ENCODE data around the gene KDM8.
"Not testable (repeated sequence)": the region's sequence is repeated elsewhere in the genome, so short reads cannot be mapped to it uniquely, and the experiment has no call there.

KDM8 gene

DNA sequence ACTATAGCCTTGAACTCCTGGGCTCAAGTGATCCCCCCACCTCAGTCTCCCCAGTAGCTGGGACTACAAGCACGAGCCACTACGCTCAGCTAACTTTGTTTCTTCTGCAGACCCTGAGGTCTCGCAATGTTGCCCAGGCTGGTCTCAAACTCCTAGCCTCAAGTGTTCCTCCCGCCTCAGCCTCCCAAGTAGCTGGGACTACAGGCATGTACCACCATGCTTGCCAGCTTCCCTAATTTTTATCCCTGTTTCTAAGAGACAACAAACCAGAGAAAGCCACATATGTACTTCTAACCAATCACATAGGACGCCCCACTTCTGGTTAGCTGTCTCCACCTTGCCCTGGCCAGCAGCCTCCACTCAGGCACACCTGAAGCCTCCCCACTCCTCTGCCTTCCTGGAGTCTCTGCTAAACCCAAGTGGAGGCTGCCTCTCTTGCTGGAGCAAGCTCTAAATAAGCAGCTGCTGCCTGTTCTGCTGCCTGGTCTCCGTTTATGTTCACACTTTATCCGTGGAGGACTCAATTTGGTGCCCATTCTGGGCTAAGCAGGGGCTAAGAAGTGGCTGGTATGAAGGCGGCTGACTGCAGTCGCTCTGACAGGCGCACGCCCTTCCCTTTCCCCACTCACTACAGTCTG is 40.5 kb downstream of the KDM8 start:
- no peak for DNase-seq (ENCODE audit: low spot score)

DNA sequence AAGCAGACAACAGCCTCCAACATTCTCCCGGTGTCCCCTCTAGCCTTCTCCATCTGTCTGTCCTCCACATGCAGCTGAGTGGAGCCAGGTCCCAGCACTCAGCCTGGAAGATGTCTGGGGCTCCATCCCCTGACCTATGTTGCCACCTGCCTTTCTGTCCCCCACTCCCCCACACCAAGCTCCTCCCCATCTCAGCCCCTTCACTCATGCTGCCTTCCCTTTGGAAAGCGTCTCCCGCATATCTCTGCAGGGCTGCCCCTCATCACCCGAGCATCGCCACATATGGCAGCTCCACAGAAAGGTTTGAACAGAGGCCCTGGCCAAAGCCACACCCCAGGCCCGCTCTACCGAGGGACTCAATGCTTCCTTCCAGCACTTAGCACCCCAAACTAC is 41.0 kb downstream of the KDM8 start:
- no peak for DNase-seq (ENCODE audit: low spot score)

DNA sequence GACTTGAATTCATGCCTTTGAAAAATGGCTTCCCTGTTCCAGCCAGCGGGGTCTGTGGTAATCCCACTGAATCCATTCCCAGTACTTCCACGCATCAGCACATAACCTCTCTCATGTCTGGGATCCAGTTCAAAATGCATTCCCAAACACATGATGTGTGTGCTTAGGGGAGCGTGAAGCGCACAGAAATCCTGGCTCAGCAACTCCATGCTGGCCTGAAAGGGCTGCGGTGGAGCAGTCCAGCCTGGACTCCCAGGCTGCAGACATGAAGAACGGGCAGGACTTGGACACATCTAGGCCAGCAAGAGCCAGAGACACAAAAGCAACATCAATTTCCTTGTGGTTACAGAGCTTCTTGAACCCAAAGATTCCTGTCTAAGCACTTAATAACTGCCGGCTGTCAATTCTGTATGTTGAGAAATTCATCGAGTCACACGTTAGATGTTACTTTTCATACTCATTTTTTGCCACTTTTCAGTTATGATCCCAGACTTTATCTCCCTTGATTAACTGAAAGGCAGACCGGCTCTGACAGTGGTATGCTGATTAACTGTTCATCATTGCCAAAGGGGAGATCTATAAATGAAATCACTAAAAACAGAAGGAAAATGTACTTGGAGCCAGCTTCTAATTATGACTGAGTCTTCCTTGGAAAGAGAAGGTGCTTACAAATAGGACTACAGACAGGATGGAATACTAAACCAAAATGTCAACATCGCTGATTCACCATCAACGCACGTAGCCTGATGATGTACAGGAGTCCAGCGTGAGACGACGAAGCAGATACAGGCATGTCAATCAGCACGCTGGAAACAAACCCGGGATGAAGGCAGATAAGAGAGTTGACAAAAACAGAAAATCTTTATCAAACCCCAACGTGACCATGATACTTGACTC is 42.2 kb downstream of the KDM8 start:
- DNase-seq (ENCODE audit: low spot score), result peak; percentile 79

DNA sequence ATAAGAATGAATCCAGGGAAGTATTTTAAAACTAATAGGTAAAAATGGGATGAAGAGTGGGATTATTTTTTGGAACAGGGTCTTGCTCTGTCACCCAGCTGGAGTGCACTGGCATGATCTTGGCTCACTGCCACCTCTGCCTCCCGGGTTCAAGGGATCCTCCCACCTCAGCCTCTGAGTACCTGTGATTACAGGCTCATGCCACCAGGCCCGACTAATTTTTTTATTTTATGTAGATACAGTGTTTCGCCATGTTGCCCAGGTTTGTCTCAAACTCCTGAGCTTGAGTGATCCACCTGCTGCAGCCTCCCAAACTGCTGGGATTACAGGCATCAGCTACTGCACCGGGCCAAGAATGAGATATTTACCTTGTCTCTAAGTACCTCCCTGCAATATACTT is 43.1 kb downstream of the KDM8 start:
- no peak for DNase-seq (ENCODE audit: low spot score)

DNA sequence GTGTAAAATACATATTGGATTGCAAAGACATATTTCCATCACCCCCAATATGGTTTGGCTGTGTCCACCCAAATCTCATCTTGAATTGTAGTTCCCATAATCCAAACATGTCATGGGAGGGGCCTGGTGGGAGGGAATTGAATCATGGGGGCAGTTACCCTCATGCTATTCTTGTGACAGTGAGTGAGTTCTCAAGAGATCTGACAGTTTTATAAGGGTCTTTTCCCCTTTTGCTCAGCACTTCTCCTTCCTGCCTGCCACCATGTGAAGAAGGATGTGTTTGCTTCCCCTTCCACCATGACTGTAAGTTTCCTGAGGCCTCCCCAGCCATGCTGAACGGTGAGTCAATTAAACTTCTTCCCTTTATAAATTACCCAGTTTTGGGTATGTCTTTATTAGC is 43.8 kb downstream of the KDM8 start:
- DNase-seq (ENCODE audit: low spot score), result not testable (repeated sequence)

DNA sequence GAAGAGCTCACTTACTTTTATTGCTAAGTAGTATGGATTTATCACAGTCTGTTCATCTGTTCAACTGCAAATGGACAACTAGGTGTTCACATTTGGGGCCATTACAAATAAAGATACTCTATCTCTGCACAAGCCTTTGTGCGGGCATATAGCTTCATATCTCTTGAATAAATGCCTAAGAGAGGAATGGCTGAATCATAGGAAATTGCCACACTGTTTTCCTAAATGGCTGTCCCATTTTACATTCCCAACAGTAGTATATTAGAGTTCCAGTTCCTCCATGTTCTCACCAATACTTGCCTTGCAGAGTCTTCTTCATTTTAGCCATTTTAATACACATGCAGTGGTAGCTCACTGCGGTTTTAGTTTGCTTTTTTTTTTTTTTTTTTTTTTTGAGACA is 44.7 kb downstream of the KDM8 start:
- no peak for DNase-seq (ENCODE audit: low spot score)

DNA sequence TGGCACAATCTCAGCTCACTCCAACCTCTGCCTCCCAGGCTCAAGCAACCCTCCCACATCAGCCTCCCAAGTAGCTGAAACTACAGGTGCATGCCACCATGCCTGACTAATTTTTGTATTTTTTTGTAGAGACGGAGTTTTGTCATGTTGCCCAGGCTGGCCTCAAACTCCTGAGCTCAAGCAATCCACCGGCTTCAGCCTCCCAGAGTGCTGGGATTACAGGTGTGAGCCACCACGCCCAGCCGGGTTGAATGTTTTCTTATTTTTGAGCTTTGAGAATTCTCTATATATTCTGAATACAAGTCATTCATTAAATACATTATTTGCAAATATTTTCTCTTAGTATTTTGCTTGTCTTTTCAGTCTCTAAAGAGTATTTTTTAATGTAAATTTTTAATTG is 45.6 kb downstream of the KDM8 start:
- DNase-seq (ENCODE audit: low spot score), result not testable (repeated sequence)

DNA sequence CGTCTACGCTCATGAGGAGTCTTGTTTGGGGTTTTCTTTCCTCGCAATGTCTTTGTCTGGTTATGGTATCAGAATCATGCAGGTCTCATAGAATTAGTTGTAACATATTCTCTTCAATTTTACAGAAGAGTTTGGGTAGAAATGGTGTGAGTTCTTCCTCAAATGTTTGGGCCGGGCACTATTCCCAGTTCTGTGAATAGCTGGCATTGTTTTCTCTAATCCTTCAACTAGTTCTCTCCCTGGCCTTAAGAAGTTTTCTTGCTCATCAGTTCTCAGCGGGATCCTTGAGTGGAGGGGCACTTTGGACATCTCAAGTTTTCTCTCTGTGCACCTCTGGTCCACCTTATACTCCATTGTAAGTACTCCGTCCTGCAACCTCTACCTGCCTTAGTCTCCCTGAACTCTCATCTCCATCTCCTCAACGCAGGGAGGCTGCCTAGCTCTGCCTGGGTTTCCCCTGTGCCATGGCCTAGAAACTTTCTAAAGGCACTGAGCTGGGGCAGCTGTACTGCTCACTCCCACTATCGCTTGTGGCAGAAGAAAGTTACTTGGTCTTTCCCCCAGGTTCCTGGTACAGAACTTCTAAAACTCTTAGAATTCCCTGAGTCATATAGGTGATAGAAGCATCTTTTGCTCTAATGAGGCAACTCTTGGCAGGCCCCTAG is 48.3 kb downstream of the KDM8 start:
- DNase-seq (ENCODE audit: low spot score), result no peak

DNA sequence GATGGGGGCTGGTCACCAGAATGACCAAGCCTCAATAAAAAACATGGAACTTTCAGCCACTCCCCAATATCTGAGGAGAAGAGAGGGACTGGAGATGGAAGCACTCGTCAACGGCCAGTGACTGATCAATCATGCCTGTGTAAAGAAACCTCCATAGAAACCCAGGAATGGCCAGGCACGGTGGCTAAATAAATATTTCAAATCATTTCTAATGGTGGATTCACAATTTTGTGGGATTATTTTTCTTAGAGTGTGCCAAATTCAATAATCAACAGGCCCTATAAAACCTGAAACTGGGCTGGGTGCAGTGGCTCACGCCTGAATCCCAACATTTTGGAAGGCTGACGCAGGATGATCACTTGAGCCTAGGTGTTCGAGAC is 48.9 kb downstream of the KDM8 start:
- no peak for DNase-seq (ENCODE audit: low spot score)

DNA sequence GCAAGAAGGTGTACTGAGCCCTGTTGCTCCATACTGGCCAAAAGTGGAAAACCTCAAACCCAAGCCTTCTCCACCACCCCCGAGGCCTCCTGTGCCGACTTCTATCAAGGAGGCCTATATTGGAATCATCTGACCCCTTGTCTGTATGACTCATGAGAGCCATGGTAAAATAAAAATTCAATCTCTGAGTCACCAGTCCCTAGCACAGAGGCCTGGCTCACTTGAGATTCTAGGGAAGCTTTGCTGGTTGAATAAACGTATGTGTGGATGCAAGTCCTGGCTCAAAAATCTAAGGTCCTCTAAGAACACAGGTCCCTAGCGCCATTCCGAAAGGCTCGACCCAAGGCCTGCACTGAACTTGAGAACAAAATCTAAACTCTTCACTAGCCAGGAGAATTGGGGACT is 50.2 kb downstream of the KDM8 start:
- peak; percentile 78 for DNase-seq (ENCODE audit: low spot score)

DNA sequence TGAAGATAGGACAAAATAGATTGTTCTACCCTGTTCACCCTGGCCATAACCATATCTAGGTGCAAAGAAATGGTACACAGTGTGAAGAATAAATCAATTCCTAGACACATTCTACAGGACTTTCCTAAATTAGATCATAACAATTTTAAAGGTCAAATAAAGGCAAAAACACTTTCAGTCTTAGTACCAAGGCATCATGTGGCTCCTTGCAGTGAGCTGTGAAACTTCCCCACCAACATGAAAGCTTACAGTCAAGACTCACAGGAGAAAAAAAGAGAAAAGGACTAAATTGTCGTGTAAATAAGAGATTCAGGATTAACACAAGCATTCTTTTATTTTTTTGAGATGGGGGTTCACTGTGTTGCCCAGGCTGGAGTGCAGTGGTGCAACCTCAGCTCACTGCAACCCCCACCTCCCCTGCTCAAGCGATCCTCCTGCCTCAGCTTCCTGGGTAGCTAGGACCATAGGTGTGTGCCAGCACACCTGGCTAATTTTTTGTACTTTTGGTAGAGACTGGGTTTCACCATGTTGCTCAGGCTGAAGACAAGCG is 51.0 kb downstream of the KDM8 start:
- DNase-seq (ENCODE audit: low spot score), result no peak

DNA sequence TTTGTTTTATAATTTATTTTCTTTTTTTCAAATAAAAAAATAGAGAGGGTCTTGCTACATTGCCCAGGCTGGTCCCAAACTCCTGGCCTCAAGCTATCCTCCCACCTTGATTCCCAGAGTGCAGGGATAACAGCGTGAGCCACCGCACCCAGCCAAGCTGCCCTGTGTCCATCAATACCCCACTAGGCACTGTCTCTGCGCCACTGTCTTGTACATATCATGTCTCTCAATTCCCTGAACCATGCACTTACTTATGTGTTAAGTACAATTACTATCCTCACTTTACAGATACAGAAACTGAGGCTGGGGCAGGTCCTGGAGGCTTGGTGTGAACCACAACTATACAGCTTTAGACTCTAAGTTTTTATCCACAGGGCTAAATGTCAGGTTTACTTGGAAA is 53.5 kb downstream of the KDM8 start:
- DNase-seq (ENCODE audit: low spot score), result no peak

DNA sequence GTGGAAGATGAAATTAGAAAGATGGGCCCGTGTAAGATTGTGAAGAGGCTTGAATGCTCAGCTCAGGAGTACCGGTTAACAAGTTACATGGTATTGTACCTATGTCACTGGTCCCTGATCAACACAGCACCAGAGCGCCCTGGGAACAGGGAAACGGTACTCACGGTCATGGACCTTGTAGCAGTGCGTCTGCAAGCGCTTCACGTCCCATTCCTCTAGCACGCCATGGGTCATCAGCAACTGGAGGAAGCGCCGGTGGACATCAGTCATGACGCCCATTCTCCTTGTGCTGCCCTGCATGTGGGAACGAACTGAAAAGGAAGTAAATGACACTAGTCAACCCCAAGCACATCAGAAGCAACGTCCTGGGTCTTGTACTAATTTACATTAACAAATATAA is 53.9 kb downstream of the KDM8 start:
- DNase-seq (ENCODE audit: low spot score), result no peak

DNA sequence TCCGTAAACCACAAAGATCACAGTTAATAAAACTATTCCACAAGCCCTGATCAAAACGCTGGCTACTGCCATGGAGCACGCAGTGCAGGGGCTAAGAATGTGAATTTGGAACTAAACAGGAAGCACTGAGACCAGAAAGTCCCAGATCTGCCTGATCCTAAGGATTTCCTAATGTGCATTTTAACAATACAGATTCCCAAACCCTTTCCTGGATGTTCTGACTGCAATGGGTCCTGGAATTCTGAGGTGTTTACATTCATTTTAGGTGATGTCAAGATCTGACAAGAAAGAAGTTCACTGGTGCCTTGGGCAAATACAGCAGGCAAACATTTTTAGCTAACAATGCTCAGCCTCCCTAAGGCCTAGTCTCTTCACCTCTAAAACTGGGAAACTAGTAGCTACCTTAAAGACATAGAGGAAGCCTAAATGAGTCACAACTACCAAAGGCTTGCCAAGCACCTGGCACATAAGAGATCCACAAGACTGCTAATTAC is 55.0 kb downstream of the KDM8 start:
- DNase-seq (ENCODE audit: low spot score), result no peak

DNA sequence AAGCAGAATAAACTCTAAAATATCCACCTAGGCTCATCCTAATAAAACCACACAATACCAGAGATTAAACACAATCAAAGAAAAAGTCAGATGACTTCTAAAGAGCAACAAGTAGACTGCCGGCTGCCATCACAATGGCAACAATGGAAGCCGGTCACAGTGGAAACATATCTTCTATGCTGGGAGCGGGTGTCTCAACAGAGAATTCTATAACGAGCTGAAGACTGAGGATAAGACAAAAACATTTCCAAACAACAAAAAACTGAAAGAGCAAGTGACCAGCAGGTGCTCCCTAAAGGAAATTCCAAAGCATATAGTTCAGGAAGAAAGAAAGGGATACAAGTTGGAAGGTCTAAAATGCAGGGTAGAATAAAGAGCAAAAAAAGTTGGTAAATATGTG is 56.4 kb downstream of the KDM8 start:
- DNase-seq (ENCODE audit: low spot score), result no peak

DNA sequence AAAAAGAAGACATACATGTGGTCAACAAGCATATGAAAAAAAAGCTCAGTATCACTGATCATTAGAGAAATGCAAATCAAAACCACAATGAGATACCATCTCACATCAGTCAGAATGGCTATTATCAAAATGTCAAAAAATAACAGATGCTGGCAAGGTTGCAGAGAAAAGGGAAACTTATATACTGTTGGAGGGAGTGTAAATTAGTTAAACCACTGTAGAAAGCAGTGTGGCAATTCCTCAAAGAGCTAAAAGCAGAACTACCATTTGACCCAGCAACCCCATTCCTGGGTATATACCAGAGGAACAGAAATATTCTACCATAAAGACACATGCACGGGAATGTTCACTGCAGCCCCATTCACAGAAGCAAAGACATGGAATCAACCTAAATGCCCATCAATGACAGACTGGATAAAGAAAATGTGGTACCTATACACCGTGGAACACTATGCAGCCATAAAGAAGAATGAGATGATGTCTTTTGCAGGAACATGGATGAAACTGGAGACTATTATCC is 59.6 kb downstream of the KDM8 start:
- DNase-seq (ENCODE audit: low spot score), result not testable (repeated sequence)

DNA sequence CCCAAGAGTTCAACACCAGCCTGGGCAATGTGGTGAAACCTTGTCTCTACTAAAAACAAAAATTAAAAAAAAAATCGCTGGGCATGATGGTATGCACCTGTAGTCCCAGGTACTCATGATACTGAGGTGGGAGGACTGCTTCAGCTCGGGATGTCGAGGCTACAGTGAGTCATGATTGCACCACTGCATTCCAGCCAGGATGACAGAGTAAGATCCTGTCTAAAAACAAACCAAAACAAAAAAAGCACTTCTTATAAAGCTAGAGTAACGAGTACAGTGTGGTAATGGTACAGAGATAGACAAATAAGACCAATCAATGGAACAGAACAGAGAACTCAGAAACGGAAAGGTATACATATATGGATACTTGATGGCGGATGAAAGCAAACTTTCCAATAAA is 60.8 kb downstream of the KDM8 start:
- no peak for DNase-seq (ENCODE audit: low spot score)

DNA sequence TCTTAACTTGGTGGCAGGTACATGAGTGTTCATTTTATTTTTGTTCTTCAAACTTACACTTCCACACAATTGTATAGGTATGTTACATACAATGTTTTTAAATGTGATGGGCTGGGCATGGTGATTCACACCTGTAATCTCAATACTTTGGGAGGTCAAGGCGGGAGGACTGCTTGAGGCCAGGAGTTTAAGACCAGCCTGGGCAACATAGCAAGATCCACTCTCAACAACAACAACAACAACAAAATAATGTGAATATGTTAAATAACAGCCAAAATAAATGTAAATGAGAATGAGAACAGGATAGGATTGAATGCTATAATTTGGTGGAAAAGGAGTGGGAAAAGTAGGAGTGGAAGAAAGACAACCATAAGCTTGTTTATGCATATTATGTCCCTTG is 62.7 kb downstream of the KDM8 start:
- no peak for DNase-seq (ENCODE audit: low spot score)

DNA sequence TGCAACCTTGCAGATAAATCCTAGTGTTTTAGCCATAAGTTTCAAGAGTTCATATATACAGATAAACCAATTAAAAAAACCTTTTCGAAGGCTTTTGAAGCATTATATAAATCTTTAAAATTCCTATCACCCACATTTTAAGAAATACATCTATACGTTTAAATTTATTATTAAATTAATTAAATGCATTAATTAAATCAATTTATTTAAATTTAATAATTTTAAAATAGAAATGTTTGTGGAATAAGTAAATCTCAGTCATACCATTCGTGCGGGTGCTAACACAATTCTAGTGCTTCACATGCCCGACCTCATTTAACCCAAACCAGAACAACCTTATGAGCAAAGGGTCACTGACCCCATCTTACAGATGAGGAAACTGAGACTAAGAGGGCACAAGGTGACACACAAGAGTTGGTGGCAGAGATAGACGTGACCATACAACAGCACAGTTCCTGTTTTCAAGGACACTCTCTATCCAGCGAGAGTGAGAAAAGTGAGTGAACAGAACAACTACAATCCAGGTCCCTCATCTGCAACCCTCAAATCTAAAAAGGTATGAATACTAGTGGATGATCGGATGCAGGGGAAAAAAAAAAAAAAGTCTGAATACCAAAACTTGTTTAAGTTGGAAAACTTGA is 63.8 kb downstream of the KDM8 start:
- DNase-seq (ENCODE audit: low spot score), result no peak

DNA sequence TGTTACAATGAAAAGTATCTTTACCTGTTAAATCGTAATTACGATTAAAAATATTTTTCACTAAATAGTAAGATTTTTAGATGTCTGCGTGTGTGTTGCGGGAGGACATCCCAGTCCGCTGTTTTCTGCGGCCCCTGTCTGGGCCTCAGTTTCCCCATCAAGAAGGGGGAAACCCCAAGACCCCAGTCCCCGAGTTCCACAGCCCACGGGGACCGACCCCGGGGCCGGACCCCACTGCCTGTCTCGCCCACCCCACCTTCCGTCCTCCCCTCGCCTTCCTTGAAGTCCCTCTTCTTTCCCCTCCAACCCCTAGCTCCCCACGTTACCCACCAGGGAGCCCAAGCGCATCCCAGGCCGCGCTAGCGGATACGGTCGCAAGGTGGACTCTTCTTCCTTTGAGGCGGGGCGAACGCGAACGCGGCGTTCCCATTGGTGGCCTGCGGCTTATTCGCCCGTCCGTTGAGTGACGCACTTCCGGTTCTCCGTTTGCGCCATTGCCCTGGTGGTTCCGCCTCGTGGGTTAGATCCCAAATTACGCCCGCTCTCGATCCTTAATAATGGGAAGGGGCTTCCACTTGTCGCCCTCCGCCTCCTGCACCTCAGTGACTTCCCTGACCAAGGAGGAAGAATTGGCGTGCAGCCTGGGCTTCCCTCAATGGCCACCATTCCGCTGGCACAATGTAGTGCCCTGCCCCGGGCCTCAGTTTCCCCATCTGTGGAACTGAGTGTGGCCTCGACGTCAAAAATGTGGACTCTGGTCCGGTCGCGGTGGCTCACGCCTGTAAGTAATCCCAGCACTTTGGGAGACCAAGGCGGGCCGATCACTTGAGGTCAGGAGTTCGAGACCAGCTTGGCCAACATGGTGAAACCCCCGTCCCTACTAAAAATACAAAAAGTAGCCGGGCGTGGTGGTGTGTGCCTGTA is 65.3 kb downstream of the KDM8 start, which contains the start of gene NSMCE1:
NSMCE1 (minus strand) TSS at position 397 of the 924 bp plus-strand sequence. CDS start 11,202 bp downstream, outside the sequence.
- DNase-seq (ENCODE audit: low spot score), result peak; percentile 97

Data from GM03348 (cell line).